ENCODE measurements around the gene ECM1. TPM values are rescaled to one million over a fixed set of nuclear protein-coding genes. Genes with fewer than 3 reads are reported as not detected.

The ECM1 gene
- total RNA-seq, 1 donor from 2014 or later, result 9.1 TPM

GRCh38 chr1:150514913-150515327, 7.0 kb downstream of the ECM1 start:
- Mint-ChIP-seq H3K4me1 (ENCODE audit: low read depth) (peaks cover 19% of the 10 kb centered on the region), H3K27me3 (ENCODE audit: low read depth) (no peaks in the 10 kb centered on the region), H3K9me3 (ENCODE audit: low read depth) (no peaks in the 10 kb centered on the region), H3K4me3 (ENCODE audit: unreplicated experiment) (peak overlapping the region; percentile 87), H3K36me3 (ENCODE audit: low read depth) (peaks cover 10% of the 10 kb centered on the region), H3K27ac (ENCODE audit: unreplicated experiment) (peak overlapping the region; percentile 91)
- DNase-seq (ENCODE audit: low spot score), result no peak
- TF ChIP-seq CTCF (IDR thresholded peaks at IDR 0.05), result no peak

GRCh38 chr1:150515328-150516049, 7.6 kb downstream of the ECM1 start, which contains the start of gene FALEC:
Gene FALEC (plus strand): TSS chr1:150515752.
- Mint-ChIP-seq H3K4me3 (ENCODE audit: unreplicated experiment) (peak within 1 kb of the TSS; percentile 87), H3K9me3 (ENCODE audit: low read depth) (no peaks in the 10 kb centered on the region), H3K36me3 (ENCODE audit: low read depth) (peaks cover 10% of the 10 kb centered on the region), H3K4me1 (ENCODE audit: low read depth) (peaks cover 19% of the 10 kb centered on the region), H3K27ac (ENCODE audit: unreplicated experiment) (peak within 1 kb of the TSS; percentile 91), H3K27me3 (ENCODE audit: low read depth) (no peaks in the 10 kb centered on the region)
- peak; percentile 98 for DNase-seq (ENCODE audit: low spot score)
- peak; percentile 15 for TF ChIP-seq CTCF (IDR thresholded peaks at IDR 0.05)

- TF ChIP-seq CTCF (IDR thresholded peaks at IDR 0.05), result no peak
- no peaks in the 10 kb centered on the region for H3K27me3 Mint-ChIP-seq (ENCODE audit: low read depth)
- DNase-seq (ENCODE audit: low spot score), result no peak
- H3K27ac Mint-ChIP-seq (ENCODE audit: unreplicated experiment), result peak overlapping the region; percentile 91
- peaks cover 10% of the 10 kb centered on the region for H3K36me3 Mint-ChIP-seq (ENCODE audit: low read depth)
- no peaks in the 10 kb centered on the region for H3K9me3 Mint-ChIP-seq (ENCODE audit: low read depth)
- peak overlapping the region; percentile 87 for H3K4me3 Mint-ChIP-seq (ENCODE audit: unreplicated experiment)
- peaks cover 19% of the 10 kb centered on the region for H3K4me1 Mint-ChIP-seq (ENCODE audit: low read depth)
Measured at GRCh38 chr1:150516050-150516591, 8.2 kb downstream of the ECM1 start.

- Mint-ChIP-seq H3K9me3 (ENCODE audit: low read depth) (no peaks in the 10 kb centered on the region), H3K36me3 (ENCODE audit: low read depth) (peaks cover 8% of the 10 kb centered on the region), H3K27me3 (ENCODE audit: low read depth) (no peaks in the 10 kb centered on the region), H3K4me3 (ENCODE audit: unreplicated experiment) (peak overlapping the region; percentile 87), H3K27ac (ENCODE audit: unreplicated experiment) (peak overlapping the region; percentile 5), H3K4me1 (ENCODE audit: low read depth) (peaks cover 19% of the 10 kb centered on the region)
- peak; percentile 56 for TF ChIP-seq CTCF (IDR thresholded peaks at IDR 0.05)
- DNase-seq (ENCODE audit: low spot score), result no peak
Measured at GRCh38 chr1:150516616-150517015, 8.7 kb downstream of the ECM1 start.

- TF ChIP-seq CTCF (IDR thresholded peaks at IDR 0.05), result no peak
- Mint-ChIP-seq H3K4me1 (ENCODE audit: low read depth) (peaks cover 5% of the 10 kb centered on the region), H3K36me3 (ENCODE audit: low read depth) (no peaks in the 10 kb centered on the region), H3K9me3 (ENCODE audit: low read depth) (no peaks in the 10 kb centered on the region), H3K27ac (ENCODE audit: unreplicated experiment) (no peak overlapping the region), H3K4me3 (ENCODE audit: unreplicated experiment) (no peak overlapping the region), H3K27me3 (ENCODE audit: low read depth) (no peaks in the 10 kb centered on the region)
- no peak for DNase-seq (ENCODE audit: low spot score)
Measured at GRCh38 chr1:150521196-150521968, 13.5 kb downstream of the ECM1 start.
